ENCODE results near the gene SENP6.

DNA sequence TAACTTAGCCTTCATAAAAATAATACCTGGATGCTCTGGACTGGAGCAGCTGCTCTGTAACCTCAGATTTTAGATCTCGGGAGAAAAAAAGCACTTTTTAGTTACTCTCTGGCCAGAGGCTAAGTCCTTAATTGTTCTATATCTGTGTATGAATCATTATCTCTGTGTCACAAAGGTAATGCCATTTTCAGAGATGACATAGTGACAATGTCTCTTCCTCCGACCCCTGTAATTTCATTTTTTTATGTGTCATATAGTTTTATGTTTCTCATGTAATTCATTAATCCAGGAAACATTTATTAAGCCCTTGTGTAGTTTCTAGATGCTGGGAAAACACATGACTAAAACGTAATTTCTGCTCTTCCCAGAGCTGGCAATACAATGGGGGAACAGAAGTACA is 55.6 kb downstream of the SENP6 start:
- TF ChIP-seq CTCF (IDR thresholded peaks at IDR 0.05 in 4 of 5, conservative IDR thresholded peaks at IDR 0.05 in 1 of 5): no peak
- TF ChIP-seq POLR2A (IDR thresholded peaks at IDR 0.05): no peak

Data from gastrocnemius medialis (tissue), 4 donors.